22Rv1 (cell line): Measurements from ENCODE around the gene NRF1.

Experiments
- ZFX ChIP-seq: fragments of 450-650 bp; IDR thresholded peaks from 2 replicates; pipeline ENCODE4 v1.6.1; 2017; ENCODE audit warnings: antibody characterized with exemption, borderline replicate concordance
- TF ChIP-seq, protein P1 (sequence below): fragments of 450-650 bp; IDR thresholded peaks from 2 replicates; pipeline ENCODE4 v1.5.1; 2017; ENCODE audit warnings: mild to moderate bottlenecking

- TF ChIP-seq, protein P1, sequence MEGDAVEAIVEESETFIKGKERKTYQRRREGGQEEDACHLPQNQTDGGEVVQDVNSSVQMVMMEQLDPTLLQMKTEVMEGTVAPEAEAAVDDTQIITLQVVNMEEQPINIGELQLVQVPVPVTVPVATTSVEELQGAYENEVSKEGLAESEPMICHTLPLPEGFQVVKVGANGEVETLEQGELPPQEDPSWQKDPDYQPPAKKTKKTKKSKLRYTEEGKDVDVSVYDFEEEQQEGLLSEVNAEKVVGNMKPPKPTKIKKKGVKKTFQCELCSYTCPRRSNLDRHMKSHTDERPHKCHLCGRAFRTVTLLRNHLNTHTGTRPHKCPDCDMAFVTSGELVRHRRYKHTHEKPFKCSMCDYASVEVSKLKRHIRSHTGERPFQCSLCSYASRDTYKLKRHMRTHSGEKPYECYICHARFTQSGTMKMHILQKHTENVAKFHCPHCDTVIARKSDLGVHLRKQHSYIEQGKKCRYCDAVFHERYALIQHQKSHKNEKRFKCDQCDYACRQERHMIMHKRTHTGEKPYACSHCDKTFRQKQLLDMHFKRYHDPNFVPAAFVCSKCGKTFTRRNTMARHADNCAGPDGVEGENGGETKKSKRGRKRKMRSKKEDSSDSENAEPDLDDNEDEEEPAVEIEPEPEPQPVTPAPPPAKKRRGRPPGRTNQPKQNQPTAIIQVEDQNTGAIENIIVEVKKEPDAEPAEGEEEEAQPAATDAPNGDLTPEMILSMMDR, result no peak
- no peak for TF ChIP-seq ZFX
These were observed 153.8 kb downstream of the NRF1 start for GRCh38 chr7:129765352-129765751.
